Hindlimb muscle (tissue), 1 donor: ENCODE measurements around the gene EEF2K. TPM values are rescaled to one million over a fixed set of nuclear protein-coding genes. Genes with fewer than 3 reads are reported as not detected.

Source experiments
- DNase-seq: peaks from one replicate; pipeline ENCODE4 v3.0.0-alpha.2; 2013
- polyA plus RNA-seq: library from polyadenylated mRNA; unstranded; fragments of 120-200 nt; gene quantifications from one replicate; pipeline ENCODE4 v1.2.1, GENCODE V29; 2013; ENCODE audit not compliant: insufficient read length

Gene EEF2K
- polyA plus RNA-seq, 1 donor = 67.3 TPM

DNA sequence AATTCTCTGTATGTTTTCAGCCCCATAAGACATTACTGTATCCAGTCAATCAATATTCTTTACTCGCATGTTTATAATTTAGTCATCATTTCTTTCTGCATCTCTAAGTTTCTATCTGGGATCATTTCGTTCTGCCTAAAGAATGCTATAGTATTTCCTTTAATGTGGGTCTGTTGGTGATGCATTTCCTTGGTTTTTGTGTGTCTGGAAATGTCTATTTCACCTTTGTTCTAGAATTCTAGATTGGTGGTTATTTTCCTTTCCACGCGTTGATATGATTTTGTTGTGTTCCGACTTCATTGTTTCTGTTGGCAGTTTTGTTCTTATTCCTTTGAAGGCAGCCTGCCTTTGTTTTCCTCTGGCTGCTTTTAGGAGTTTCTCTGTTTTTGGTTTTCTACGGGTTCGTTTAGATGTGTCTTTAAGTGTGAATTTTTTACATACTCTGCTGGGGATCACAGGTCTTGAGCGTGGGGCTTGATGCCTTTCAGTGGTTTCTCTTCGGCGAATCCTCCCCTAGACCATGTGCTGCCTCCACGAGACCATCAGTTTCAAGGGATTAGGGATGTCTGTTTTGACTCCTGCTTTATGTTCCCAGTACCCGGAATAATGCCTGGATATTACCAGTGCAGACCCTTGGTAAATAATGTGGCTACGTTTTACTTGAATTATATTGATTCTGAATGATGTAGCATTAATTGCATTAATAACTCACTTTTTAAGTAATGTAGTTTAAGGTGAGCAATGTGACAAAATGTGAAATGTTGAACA is 114.7 kb downstream of the EEF2K start:
- DNase-seq = no peak

GRCh38 chr16:22321340-22322001 is 115.4 kb downstream of the EEF2K start:
- peak; percentile 65 for DNase-seq

DNA sequence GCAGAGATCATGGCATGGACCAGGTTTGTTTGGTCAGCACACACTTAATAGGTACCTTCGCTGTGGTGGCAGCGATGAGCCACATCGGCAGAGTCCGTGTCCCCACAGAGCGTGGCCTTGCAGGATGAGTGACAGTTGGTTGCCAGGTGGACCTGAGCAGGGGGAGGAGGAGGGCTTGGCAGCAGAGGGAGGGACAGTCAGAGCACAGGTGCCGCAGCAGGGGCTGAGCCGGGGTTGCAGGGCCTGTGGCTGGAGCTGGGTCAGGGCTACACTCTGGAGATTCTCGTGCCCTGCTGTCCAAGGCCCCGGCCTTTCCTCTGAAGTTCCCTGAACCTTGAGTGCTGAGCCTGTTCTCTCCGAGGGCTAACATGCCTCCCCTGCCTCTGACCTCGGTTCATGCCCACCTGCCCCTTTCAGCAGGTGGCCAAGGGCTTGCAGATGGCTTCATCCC is 116.0 kb downstream of the EEF2K start:
- DNase-seq = no peak

GRCh38 chr16:22322741-22323140 is 116.7 kb downstream of the EEF2K start:
- DNase-seq = no peak

- no peak for DNase-seq
These were observed 117.3 kb downstream of the EEF2K start for GRCh38 chr16:22323173-22323958.

DNA sequence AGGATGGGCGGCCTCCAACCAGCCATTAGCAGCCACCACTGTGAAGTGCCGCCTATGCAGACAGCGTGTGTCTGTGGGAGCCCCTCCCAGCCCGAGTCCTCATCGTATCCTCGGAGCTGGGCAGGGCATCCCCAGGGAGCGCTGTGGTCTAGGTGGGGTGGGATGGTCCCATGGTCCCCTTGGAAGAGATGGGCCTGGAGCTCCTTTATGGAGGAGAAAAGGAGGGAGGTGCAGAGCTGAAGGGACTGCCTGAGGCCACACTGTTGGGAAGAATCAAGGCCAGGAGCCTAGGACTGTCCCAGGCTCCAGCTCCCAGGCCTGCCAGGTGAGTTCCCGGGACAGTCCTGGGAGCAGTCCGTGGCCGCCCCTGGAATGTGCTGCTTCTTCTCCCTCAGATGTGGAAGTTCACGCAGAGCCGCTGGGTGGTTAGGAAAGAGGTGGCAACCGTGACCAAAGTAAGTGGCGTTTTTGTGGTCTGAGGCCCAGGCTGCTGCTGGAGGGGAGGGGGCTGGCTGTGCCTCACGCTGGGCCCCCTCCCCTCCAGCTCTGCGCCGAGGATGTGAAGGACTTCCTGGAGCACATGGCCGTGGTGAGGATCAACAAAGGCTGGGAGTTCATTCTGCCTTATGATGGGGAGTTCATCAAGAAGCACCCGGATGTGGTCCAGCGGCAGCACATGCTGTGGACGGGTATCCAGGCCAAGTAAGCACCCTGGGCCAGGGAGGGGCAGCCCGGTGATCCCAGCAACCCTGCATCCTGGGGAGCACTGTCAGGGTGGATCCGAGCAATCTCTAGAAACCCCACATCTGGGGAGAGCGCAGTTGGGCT is 118.1 kb downstream of the EEF2K start:
- no peak for DNase-seq

DNA sequence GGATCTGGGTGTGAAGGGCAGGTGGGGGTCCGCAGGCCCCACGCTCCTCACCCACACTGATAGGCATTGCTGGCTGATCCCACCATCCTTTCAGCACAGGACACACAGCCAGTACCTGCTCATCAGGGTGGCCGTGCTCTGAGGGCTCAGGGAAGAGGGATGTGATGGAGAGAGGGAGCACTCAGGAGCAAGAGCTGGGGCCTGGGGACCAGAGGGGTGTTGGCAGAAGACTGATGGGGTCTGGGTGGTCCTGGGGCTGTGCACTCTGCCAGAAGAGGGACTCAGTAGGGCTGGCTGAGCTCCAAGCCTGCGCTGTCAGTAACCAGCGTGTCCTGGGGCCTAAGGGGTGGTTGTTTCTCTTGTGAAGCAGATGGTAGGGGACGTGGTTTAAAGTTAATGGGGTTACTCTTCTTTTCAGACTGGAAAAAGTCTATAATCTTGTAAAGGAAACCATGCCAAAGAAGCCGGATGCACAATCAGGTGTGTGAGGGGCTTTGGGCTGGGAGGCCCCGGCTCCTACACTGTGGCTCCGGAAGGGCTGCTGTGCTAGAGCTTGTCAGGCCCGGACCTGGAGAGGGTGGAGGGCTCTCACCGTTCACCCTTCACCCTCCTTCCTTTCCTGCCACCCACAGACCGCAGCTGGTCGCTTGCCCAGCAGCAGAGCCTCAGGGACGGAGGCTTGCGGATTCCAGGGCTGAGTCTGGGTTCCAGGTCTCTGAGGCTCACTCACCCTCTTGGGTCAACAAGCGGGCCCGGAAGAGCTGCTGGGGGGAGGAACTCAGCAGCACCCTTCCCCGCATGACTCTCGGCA is 118.9 kb downstream of the EEF2K start:
- no peak for DNase-seq

DNA sequence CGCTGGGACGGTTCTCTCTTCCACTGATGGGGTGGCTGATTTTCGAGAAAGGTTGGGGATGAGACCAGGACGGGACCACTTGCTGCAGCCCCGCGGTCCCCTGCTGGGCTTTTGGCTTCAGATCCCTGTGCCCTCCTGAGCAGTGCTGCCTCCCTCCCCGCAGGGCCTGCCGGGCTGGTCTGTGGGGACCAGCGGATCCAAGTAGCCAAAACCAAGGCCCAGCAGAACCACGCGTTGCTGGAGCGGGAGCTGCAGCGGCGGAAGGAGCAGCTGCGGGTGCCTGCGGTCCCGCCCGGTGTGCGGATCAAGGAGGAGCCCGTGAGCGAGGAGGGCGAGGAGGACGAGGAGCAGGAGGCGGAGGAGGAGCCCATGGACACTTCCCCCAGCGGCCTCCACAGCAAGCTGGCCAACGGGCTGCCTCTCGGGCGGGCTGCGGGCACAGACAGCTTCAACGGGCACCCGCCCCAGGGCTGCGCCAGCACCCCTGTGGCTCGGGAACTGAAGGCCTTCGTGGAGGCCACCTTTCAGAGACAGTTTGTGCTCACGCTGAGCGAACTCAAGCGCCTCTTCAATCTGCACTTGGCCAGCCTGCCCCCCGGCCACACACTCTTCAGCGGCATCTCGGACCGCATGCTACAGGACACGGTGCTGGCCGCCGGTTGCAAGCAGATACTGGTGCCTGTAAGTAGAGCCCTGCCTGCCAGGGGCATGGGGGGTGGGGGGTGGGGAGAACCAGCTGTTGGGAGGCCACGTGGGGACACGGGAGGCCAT is 119.7 kb downstream of the EEF2K start:
- DNase-seq = no peak

GRCh38 chr16:22326369-22326652 is 120.2 kb downstream of the EEF2K start:
- no peak for DNase-seq

DNA sequence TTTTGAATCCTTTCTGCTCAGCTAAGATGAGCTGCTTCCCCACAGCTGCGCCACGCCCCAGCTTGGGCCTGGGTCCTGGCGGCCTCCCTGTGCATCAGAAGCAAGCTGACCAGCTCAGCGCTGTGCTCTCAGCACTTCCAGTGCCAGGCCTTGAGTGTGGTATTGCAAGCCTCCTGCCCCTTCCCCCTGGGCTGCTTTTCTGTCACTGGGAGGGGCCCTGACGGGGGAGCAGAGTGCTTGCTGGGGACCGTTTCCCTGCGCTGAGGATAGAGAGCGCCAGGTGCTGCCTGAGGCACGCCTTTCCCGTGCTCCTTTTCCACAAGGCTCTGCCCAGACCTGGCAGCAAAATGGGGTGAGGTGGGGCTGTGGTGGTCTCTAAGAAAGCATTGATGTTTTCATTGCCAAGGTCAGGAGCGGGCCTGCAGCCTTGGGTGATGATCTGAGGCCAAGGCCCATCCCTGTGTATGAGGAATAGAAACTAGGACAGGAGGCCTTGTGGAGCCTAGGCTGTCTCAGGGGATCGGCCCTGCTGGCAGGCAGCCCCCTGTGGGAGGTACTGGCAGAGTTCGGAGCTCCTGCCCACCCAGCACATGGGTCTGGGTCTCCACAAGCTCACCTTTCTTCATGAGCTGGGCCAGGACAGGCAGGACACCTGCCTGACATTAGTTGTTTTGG is 120.8 kb downstream of the EEF2K start:
- no peak for DNase-seq

GRCh38 chr16:22327446-22327775 is 121.3 kb downstream of the EEF2K start:
- no peak for DNase-seq

DNA sequence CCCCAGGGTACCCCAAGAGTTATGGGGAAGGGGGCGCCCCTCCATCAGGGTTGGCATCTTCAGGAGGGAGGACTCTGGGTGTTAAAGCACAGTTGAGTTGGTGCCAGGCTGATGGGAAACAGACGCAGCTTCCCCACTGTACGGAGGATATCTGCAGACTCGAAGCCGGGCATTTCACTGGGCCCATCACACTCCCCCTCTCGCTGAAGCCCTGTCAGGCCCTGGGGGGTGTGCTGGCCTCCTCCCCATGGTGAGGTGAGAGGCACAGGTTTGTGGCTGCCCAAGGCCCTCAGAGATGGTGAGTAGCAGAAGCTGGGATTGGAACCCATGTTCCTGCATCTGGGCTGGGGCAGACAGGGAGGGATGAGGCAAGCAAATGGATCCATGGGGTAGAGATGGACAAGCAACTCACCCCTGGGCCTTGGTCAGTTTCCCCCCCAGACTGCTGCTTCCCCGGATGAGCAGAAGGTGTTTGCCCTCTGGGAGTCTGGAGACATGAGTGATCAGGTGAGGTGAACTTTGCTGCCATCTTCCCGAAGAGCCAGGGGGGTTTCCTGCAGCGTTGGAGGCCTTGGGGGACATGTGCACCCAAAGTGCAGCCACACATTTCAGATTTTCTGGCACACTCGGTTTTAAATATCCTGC is 122.1 kb downstream of the EEF2K start:
- no peak for DNase-seq

DNA sequence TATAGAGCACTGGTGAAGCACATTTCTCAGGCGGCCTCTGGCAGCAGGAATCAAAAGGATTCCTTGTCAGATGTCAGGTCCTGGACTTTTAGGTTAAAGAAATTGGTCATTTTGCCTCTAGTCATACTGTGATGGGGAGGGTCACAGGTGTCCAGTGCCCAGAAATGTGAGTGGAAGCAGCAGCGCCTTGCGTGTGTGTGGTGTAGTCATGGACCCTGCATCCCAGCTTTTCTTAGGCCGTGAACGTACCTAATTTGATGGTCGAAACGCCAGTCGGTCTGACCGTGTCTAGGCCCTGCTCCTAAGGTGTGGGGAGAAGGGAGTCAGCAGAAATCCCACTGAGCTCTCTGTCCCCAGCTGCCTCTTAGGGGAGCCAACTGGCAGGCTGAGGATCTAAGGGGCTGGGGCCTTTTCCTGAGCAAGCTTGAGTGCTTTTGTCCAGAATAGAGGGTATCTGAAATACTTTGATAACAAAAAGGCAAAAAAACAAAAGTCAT is 123.2 kb downstream of the EEF2K start:
- no peak for DNase-seq

- DNase-seq = no peak
These were observed 124.2 kb downstream of the EEF2K start for GRCh38 chr16:22330326-22330725.

DNA sequence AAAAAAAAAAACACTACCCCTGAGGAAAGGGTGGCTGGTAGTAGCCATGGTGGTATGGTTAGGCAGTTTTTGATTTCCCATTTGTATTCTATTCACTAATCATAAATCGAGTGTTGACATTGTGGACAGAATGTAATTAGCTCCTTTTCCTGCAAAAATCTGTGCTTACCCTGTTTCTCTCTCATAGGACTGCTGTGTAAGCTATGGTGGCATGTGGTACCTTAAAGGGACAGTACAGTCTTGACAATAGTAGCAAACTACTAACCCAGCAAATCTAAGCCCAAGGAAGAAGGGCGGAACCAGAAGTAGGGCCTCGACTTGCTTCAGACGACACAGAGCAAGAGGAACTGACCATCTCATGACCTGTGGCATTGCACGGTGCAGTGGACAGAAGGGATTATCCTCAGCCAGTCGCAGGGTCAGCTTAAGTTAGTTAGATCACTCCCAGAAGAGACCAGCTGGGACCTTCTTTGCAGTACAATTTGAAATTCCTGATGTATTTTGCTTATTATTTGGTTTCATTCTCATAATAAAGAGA is 127.4 kb downstream of the EEF2K start:
- no peak for DNase-seq

GRCh38 chr16:22335668-22336246 is 129.7 kb downstream of the EEF2K start:
- DNase-seq = no peak

DNA sequence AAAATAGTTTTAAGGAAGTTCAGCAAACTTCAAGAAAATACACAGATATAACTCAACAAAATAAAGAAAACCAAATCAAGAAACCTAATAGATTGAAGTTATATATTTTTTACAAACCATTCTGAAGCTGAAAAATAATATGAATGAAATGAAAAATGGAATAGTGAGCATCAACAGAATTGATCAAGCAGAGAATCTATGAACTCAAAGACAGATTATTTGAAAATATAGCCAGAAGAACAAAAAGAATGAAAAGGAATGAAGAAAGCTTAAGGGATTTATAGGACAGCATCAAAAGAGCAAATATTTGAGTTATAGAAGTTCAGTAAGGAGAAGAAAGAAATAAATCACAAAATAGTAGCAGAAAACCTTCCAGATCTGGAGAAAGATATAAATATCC is 130.5 kb downstream of the EEF2K start:
- DNase-seq = no peak

DNA sequence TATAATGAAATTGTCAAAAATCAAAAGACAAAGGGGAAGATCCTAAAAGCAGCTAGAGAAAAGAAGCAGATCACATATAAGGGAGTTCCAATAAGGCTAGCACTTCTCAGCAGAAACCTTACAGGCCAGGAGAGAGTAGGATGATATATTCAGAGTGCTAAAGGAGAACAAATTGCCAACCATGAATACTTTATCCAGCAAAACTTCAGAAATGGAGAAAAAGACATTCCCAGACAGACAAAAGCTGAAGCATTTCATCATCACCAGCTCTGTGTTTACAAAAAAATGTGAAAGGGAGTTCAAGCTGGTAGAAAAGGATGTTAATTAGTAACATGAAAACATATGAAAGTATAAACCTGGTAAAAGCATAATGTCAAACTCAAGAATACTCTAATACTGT is 131.0 kb downstream of the EEF2K start:
- no peak for DNase-seq
